ENCODE data around the gene DRC7.

The DRC7 gene

GRCh38 chr16:57761957-57762356 lies 67.4 kb downstream of the DRC7 start:
- TF ChIP-seq TAF1 (IDR thresholded peaks at IDR 0.05; ENCODE audit: borderline replicate concordance, insufficient read depth, low read length) = no peak
- TF ChIP-seq REST (IDR thresholded peaks at IDR 0.05; ENCODE audit: insufficient read depth in 1 of 2, low read depth in 2 of 2, low read length in 2 of 2) = no peak
- no peak for TF ChIP-seq SIN3A (IDR thresholded peaks at IDR 0.05; ENCODE audit: borderline replicate concordance, insufficient read depth, low read length)
- TF ChIP-seq POLR2AphosphoS5 (IDR thresholded peaks at IDR 0.05; ENCODE audit: low read depth, low read length) = no peak

- TF ChIP-seq POLR2AphosphoS5 (IDR thresholded peaks at IDR 0.05; ENCODE audit: low read depth, low read length) (no peak), SIN3A (IDR thresholded peaks at IDR 0.05; ENCODE audit: borderline replicate concordance, insufficient read depth, low read length) (no peak), REST (IDR thresholded peaks at IDR 0.05; ENCODE audit: insufficient read depth in 1 of 2, low read depth in 2 of 2, low read length in 2 of 2) (no peak), TAF1 (IDR thresholded peaks at IDR 0.05; ENCODE audit: borderline replicate concordance, insufficient read depth, low read length) (no peak), FOXP2 (optimal IDR thresholded peaks at IDR 0.05; ENCODE audit: borderline replicate concordance, extremely low read depth, extremely low read length, insufficient read depth) (no peak)
Measured at GRCh38 chr16:57762365-57763040, 67.9 kb downstream of the DRC7 start.

GRCh38 chr16:57763285-57764005 lies 68.8 kb downstream of the DRC7 start:
- TF ChIP-seq TAF1 (IDR thresholded peaks at IDR 0.05; ENCODE audit: borderline replicate concordance, insufficient read depth, low read length) = no peak
- no peak for TF ChIP-seq FOXP2 (optimal IDR thresholded peaks at IDR 0.05; ENCODE audit: borderline replicate concordance, extremely low read depth, extremely low read length, insufficient read depth)
- TF ChIP-seq POLR2AphosphoS5 (IDR thresholded peaks at IDR 0.05; ENCODE audit: low read depth, low read length) = no peak
- TF ChIP-seq REST (IDR thresholded peaks at IDR 0.05; ENCODE audit: insufficient read depth in 1 of 2, low read depth in 2 of 2, low read length in 2 of 2) = no peak
- TF ChIP-seq SIN3A (IDR thresholded peaks at IDR 0.05; ENCODE audit: borderline replicate concordance, insufficient read depth, low read length) = no peak

- TF ChIP-seq REST (IDR thresholded peaks at IDR 0.05; ENCODE audit: insufficient read depth in 1 of 2, low read depth in 2 of 2, low read length in 2 of 2) (no peak), SIN3A (IDR thresholded peaks at IDR 0.05; ENCODE audit: borderline replicate concordance, insufficient read depth, low read length) (no peak), POLR2AphosphoS5 (IDR thresholded peaks at IDR 0.05; ENCODE audit: low read depth, low read length) (no peak), FOXP2 (optimal IDR thresholded peaks at IDR 0.05; ENCODE audit: borderline replicate concordance, extremely low read depth, extremely low read length, insufficient read depth) (no peak), TAF1 (IDR thresholded peaks at IDR 0.05; ENCODE audit: borderline replicate concordance, insufficient read depth, low read length) (no peak)
Measured at GRCh38 chr16:57764006-57764340, 69.4 kb downstream of the DRC7 start.
